Adrenal gland (tissue), 12 donors: ENCODE data around the gene LRRTM4. TPM values are rescaled to one million over a fixed set of nuclear protein-coding genes. Genes with fewer than 3 reads are reported as not detected.
"Not testable (repeated sequence)": the region's sequence is repeated elsewhere in the genome, so short reads cannot be mapped to it uniquely, and the experiment has no call there.

Source experiments
- DNase-seq, 7 donors: peaks; one replicate each; pipeline ENCODE4 v3.0.0-alpha.2; 2019 to 2020
- H3K27ac ChIP-seq, 5 donors: fragments of 200-600 bp; sonication (generic) in 4 of 5; 1 replicate in 3 of 5; 2 replicates in 2 of 5; pipeline versions ENCODE4 v1.5.1 to v1.8.0; 2016 to 2020; ENCODE audit warnings: mild to moderate bottlenecking in 1 of 5
- H3K27me3 ChIP-seq: fragments of 200-600 bp; 2 replicates; pipeline ENCODE4 v1.8.0; 2021
- H3K36me3 ChIP-seq, 2 donors: fragments of 200-600 bp; replicated peaks in 1 of 2; 1 replicate in 1 of 2; 2 replicates in 1 of 2; pipeline versions ENCODE4 v1.5.1 to v1.8.0; 2018 to 2022
- H3K4me1 ChIP-seq, 2 donors: fragments of 200-600 bp; replicated peaks in 1 of 2; 1 replicate in 1 of 2; 2 replicates in 1 of 2; pipeline versions ENCODE4 v1.5.1 to v1.8.0; 2018 to 2021
- H3K4me3 ChIP-seq, 4 donors: fragments of 200-600 bp; sonication (generic) in 3 of 4; one replicate each; pipeline ENCODE4 v1.5.1; 2016 to 2018
- H3K9me3 ChIP-seq, 3 donors: fragments of 200-600 bp; sonication (generic) in 1 of 3; replicated peaks in 1 of 3; 1 replicate in 2 of 3; 2 replicates in 1 of 3; pipeline versions ENCODE4 v1.5.1 to v1.8.0; 2016 to 2021
- POLR2A ChIP-seq, 2 donors: fragments of 450-650 bp; IDR thresholded peaks; one replicate each; pipeline ENCODE4 v1.6.1; 2017; ENCODE audit warnings: antibody characterized with exemption in 2 of 2, mild to moderate bottlenecking in 2 of 2, moderate library complexity in 1 of 2
- WGBS, 4 donors: extraction: QIAGEN DNeasy Blood & Tissue Kit in 2 of 4; methylation state at CpG; one replicate each; pipeline versions ENCODE4 v1.1.5 to v1.1.7; 2013 to 2017; 5-methylcytosine and 5-hydroxymethylcytosine counted together
- intact Hi-C, 2 donors: fragments of 100-400 bp; cut with DNase I; formaldehyde crosslinking; loops; one replicate each; pipeline versions ENCODE4 v1.14.1 to v1.15.0; 2022 to 2023
- polyA plus RNA-seq, 3 donors: library from polyadenylated mRNA; stranded (reverse); fragments of 200-250 nt in 2 of 3; fragments of 350-450 nt in 1 of 3; fragmentation: Illumina TruSeq in 1 of 3; extraction: RNeasy Lipid Tissue Mini Kit (QIAGEN cat#74804) in 1 of 3; gene quantifications; one replicate each; pipeline ENCODE4 v1.2.3, GENCODE V29; 2013 to 2014
- small RNA-seq, 2 donors: library from RNA; depleted of rRNA; stranded (forward); fragments of <200 nt; gene quantifications; one replicate each; pipeline ENCODE3, GENCODE V24; 2016
- total RNA-seq, 9 donors: library from RNA; depleted of rRNA in 4 of 9; stranded (reverse); fragments of >200 nt in 4 of 9; fragments of 120-200 nt in 1 of 9; fragmentation: NEBNext Ultra II Directional in 1 of 9; extraction: Animal tissue kit (Norgen Biotek cat#: 25700) in 1 of 9; gene quantifications; one replicate each; pipeline versions ENCODE4 v1.1.0 to v1.2.4, GENCODE V29; 2013 to 2023
- TF ChIP-seq, protein P1 (sequence below), 6 experiments: fragments of 450-650 bp in 4 of 6; fragments of 200-600 bp in 2 of 6; sonication (generic) in 1 of 6; IDR thresholded peaks; 1 replicate in 5 of 6; 2 replicates in 1 of 6; pipeline versions ENCODE4 v1.5.1 to v1.8.0; 2016 to 2021; ENCODE audit warnings: antibody characterized with exemption in 6 of 6, mild to moderate bottlenecking in 2 of 6, moderate library complexity in 1 of 6
- donor health status: healthy with polysubstance abuse.
- donor health status: Bipolar disorder and iron deficiency.
- donor health status: DM: yes; HTN: yes; CAD: no.
- donor health status: DM: no; HTN: no; CAD: no.
- donor health status: DM: no; HTN: no; CAD: no.
- donor health status: DM: yes; HTN: yes; CAD: no.

Gene LRRTM4
- total and polyA plus RNA-seq, 12 donors, result 0.07 to 0.67 (median 0.43) TPM; not detected in 4

DNA sequence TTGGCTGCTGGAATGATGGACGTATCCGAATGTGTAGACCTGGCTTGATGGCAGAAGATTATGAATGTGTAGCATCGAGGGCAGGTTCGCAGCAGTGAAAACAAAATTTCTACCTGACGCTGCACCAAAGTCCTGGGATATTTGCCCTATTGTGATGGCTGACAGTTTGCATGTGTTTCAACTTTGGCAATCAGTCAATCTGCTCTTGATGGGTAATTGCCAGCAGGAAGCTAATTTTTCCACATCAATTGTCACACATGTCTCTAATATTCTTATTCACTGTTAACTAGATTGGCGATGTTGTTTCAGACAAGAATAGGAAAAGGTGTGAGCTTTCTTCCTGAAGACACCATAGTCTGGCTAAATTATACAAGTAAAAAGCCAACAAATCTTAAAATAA lies 821.3 kb downstream of the LRRTM4 start:
- intact Hi-C loops, result no loop called here
- Histone ChIP-seq H3K36me3 (no peaks in the 10 kb centered on the region), H3K9me3 (no peaks in the 10 kb centered on the region), H3K27ac (no peak overlapping the region), H3K4me1 (no peaks in the 10 kb centered on the region), H3K4me3 (no peak overlapping the region), H3K27me3 (no peaks in the 10 kb centered on the region)
- 79 to 87% (median 82%) methylated on average over 6 of the region's 6 CpGs for WGBS, 4 donors
- TF ChIP-seq, protein P1, sequence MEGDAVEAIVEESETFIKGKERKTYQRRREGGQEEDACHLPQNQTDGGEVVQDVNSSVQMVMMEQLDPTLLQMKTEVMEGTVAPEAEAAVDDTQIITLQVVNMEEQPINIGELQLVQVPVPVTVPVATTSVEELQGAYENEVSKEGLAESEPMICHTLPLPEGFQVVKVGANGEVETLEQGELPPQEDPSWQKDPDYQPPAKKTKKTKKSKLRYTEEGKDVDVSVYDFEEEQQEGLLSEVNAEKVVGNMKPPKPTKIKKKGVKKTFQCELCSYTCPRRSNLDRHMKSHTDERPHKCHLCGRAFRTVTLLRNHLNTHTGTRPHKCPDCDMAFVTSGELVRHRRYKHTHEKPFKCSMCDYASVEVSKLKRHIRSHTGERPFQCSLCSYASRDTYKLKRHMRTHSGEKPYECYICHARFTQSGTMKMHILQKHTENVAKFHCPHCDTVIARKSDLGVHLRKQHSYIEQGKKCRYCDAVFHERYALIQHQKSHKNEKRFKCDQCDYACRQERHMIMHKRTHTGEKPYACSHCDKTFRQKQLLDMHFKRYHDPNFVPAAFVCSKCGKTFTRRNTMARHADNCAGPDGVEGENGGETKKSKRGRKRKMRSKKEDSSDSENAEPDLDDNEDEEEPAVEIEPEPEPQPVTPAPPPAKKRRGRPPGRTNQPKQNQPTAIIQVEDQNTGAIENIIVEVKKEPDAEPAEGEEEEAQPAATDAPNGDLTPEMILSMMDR (IDR thresholded peaks at IDR 0.05), result no peak
- TF ChIP-seq POLR2A (IDR thresholded peaks at IDR 0.05), result no peak
- no peak for DNase-seq

DNA sequence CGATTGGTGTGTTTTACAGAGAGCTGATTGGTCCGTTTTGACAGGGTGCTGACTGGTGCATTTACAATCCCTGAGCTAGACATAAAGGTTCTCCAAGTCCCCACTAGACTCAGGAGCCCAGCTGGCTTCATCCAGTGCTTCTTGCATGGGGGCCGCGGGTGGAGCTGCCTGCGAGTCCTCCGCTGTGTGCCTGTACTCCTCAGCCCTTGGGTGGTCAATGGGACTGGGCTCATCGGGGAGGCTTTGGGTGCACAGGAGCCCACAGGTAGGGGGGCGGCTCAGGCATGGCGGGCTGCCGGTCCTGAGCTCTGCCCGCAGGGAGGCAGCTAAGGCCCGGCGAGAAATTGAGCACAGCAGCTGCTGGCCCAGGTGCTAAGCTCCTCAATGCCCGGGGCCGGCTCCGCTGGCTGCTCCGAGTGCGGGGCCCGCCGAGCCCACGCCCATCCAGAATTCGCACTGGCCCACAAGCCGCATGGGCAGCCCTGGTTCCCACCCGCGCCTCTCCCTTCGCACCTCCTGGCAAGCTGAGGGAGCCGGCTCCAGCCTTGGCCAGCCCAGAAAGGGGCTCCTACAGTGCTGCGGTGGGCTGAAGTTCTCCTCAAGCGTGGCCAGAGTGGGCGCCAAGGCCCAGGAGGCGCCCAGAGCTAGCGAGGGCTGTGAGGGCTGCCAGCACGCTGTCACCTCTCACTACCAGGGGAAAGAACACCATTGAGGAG lies 824.0 kb downstream of the LRRTM4 start:
- DNase-seq, result not testable (repeated sequence)

More for the DNA sequence above, 824.0 kb downstream of the LRRTM4 start:
- whole genome bisulfite sequencing, 4 donors, result 87 to 92% (median 91%) methylated on average over 8 to 33 of the region's 33 CpGs
- intact Hi-C loops, H3K9me3 ChIP-seq, H3K4me3 ChIP-seq, H3K27ac ChIP-seq, H3K27me3 ChIP-seq, H3K4me1 ChIP-seq, H3K36me3 ChIP-seq: not testable (repeated sequence)

Small RNAs within 50 kb of the gene (small RNA-seq; reads per million reads assigned to genes)
- 0.17 to 0.59 reads per million in 2 donors for gene RNA5SP98
